HuH-7.5 (cell line): Measurements from ENCODE around the gene EML1.

Experiments
- DNase-seq: peaks from one replicate; pipeline ENCODE4 v3.0.0; 2011; ENCODE audit warnings: low spot score

The EML1 gene

GRCh38 chr14:99793213-99794150 is at the start of gene EML1:
Gene EML1 (plus strand): TSS chr14:99793413. CDS start chr14:99793477, 64 bp downstream.
- peak; percentile 93 for DNase-seq

- DNase-seq = no peak
Observed at GRCh38 chr14:99744199-99744872, 48.9 kb upstream of the EML1 start.

GRCh38 chr14:99744873-99745224 is 48.4 kb upstream of the EML1 start:
- DNase-seq = no peak

- DNase-seq = no peak
Observed at GRCh38 chr14:99745307-99745951, 47.8 kb upstream of the EML1 start.

- no peak for DNase-seq
Observed at GRCh38 chr14:99747167-99747566, 46.0 kb upstream of the EML1 start.

GRCh38 chr14:99747582-99748330 is 45.5 kb upstream of the EML1 start:
- no peak for DNase-seq

GRCh38 chr14:99748529-99748928 is 44.7 kb upstream of the EML1 start:
- DNase-seq = no peak

GRCh38 chr14:99749142-99749541 is 44.1 kb upstream of the EML1 start:
- no peak for DNase-seq

- no peak for DNase-seq
Observed at GRCh38 chr14:99749763-99750715, 43.2 kb upstream of the EML1 start.

GRCh38 chr14:99750746-99751450 is 42.3 kb upstream of the EML1 start:
- no peak for DNase-seq

GRCh38 chr14:99751539-99752485 is 41.4 kb upstream of the EML1 start:
- no peak for DNase-seq

GRCh38 chr14:99752486-99753121 is 40.6 kb upstream of the EML1 start:
- no peak for DNase-seq

GRCh38 chr14:99753225-99754140 is 39.7 kb upstream of the EML1 start:
- no peak for DNase-seq

- no peak for DNase-seq
Observed at GRCh38 chr14:99754141-99755067, 38.8 kb upstream of the EML1 start.

GRCh38 chr14:99755068-99755405 is 38.2 kb upstream of the EML1 start:
- DNase-seq = no peak
